Astrocyte (in vitro differentiated cells and primary cell): ENCODE results near the gene DPF3. TPM values are rescaled to one million over a fixed set of nuclear protein-coding genes. Genes with fewer than 3 reads are reported as not detected.

Experiments
- DNase-seq: peaks from one replicate; pipeline ENCODE4 v3.0.0-alpha.2; 2010; ENCODE audit warnings: low read depth
- FAIRE-seq: peaks from 2 replicates; lab custom pipeline; 2011; peaks lifted over from hg19 to GRCh38; lab: Jason Lieb, UNC
- H2AFZ ChIP-seq: 2 replicates; pipeline ENCODE4 v1.6.0; 2012; ENCODE audit warnings: low read depth, low read length, inconsistent platforms
- H3K27ac ChIP-seq: 2 replicates; pipeline ENCODE4 v1.5.1; 2011; ENCODE audit warnings: low read depth, low read length, inconsistent platforms
- H3K27me3 ChIP-seq: 2 replicates; pipeline ENCODE4 v1.6.0; 2011; ENCODE audit warnings: low read length, inconsistent platforms; ENCODE audit not compliant: insufficient read depth
- H3K36me3 ChIP-seq: 2 replicates; pipeline ENCODE4 v1.5.1; 2011; ENCODE audit warnings: low read length, inconsistent platforms; ENCODE audit not compliant: insufficient read depth
- H3K4me1 ChIP-seq: 2 replicates; pipeline ENCODE4 v1.5.1; 2011; ENCODE audit warnings: low read length, inconsistent platforms; ENCODE audit not compliant: insufficient read depth
- H3K4me2 ChIP-seq: 2 replicates; pipeline ENCODE4 v1.6.0; 2012; ENCODE audit warnings: low read length, inconsistent platforms
- H3K4me3 ChIP-seq: 2 replicates; pipeline ENCODE4 v1.5.1; 2011; ENCODE audit warnings: low read depth, mild to moderate bottlenecking, low read length, inconsistent platforms; ENCODE audit not compliant: insufficient read depth
- H3K79me2 ChIP-seq: 2 replicates; pipeline ENCODE4 v1.6.0; 2012; ENCODE audit warnings: mild to moderate bottlenecking, low read length, inconsistent platforms; ENCODE audit not compliant: insufficient read depth
- H3K9ac ChIP-seq: 2 replicates; pipeline ENCODE4 v1.6.0; 2012; ENCODE audit warnings: mild to moderate bottlenecking, low read length, inconsistent platforms
- H3K9me3 ChIP-seq: 2 replicates; pipeline ENCODE4 v1.5.1; 2012; ENCODE audit warnings: low read depth, mild to moderate bottlenecking, low read length, inconsistent platforms; ENCODE audit not compliant: insufficient read depth
- H4K20me1 ChIP-seq: 2 replicates; pipeline ENCODE4 v1.6.0; 2012; ENCODE audit warnings: low read length, inconsistent platforms; ENCODE audit not compliant: insufficient read depth
- H3K27ac Mint-ChIP-seq: one replicate; pipeline ENCODE4 v1.8.0; 2021; ENCODE audit warnings: mild to moderate bottlenecking, mixed read lengths; ENCODE audit not compliant: unreplicated experiment
- H3K27me3 Mint-ChIP-seq: one replicate; pipeline ENCODE4 v1.8.0; 2021; ENCODE audit warnings: low read depth, mixed read lengths; ENCODE audit not compliant: unreplicated experiment
- H3K36me3 Mint-ChIP-seq: one replicate; pipeline ENCODE4 v1.8.0; 2021; ENCODE audit warnings: low read depth, mixed read lengths; ENCODE audit not compliant: unreplicated experiment
- H3K4me1 Mint-ChIP-seq: one replicate; pipeline ENCODE4 v1.8.0; 2021; ENCODE audit warnings: low read depth, mixed read lengths; ENCODE audit not compliant: unreplicated experiment
- H3K4me3 Mint-ChIP-seq: one replicate; pipeline ENCODE4 v1.8.0; 2021; ENCODE audit warnings: mild to moderate bottlenecking, moderate library complexity, mixed read lengths; ENCODE audit not compliant: unreplicated experiment
- H3K9me3 Mint-ChIP-seq: one replicate; pipeline ENCODE4 v1.8.0; 2021; ENCODE audit warnings: mild to moderate bottlenecking, mixed read lengths; ENCODE audit not compliant: unreplicated experiment
- EZH2 ChIP-seq: IDR thresholded peaks from 2 replicates; pipeline ENCODE4 v1.6.1; 2012; ENCODE audit warnings: mild to moderate bottlenecking, low read length, inconsistent platforms; ENCODE audit not compliant: insufficient read depth
- total RNA-seq: library from RNA; stranded (reverse); gene quantifications from 2 replicates; pipeline ENCODE4 v1.2.1, GENCODE V29; 2021
- TF ChIP-seq, protein P1 (sequence below): IDR thresholded peaks from 2 replicates; pipeline ENCODE4 v1.5.1; 2011; ENCODE audit warnings: low read depth, mild to moderate bottlenecking, inconsistent platforms, low read length, moderate library complexity; ENCODE audit not compliant: insufficient read depth

DPF3 gene
- total RNA-seq, 1 donor from 2014 or later: 2.4 TPM

DNA sequence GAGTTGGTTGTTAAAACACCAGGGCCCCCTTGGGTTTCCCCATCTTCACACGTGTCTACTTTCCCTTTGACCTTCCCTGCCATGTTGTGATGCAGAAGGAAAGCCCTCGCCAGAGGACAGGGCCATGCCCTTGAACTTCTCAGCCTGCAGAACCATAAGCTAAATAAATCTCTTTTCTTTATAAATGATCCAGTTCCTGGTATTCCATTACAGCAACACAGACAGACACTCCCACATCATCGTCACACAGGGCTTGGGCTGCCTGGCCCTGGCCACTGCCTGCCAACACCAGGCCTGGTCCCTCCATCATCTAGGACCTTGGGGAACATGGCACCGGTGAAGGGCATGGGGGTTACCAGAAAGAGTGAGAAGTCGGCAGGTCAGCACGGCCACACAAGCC, 84.8 kb downstream of the DPF3 start:
- Histone ChIP-seq H3K4me2 (no peak overlapping the region), H3K27ac (no peak overlapping the region), H3K27me3 (no peaks in the 10 kb centered on the region), H2AFZ (no peak overlapping the region), H3K4me1 (no peaks in the 10 kb centered on the region), H3K4me3 (no peak overlapping the region), H3K9ac (no peak overlapping the region), H3K36me3 (no peaks in the 10 kb centered on the region), H3K9me3 (no peaks in the 10 kb centered on the region), H4K20me1 (peaks cover 38% of the 10 kb centered on the region), H3K79me2 (peaks cover 81% of the 10 kb centered on the region)
- DNase-seq: no peak
- peaks cover 3% of the 10 kb centered on the region for H3K27me3 Mint-ChIP-seq
- FAIRE-seq: no peak
- H3K9me3 Mint-ChIP-seq: no peaks in the 10 kb centered on the region
- H3K4me3 Mint-ChIP-seq: no peak overlapping the region
- peaks cover 1% of the 10 kb centered on the region for H3K36me3 Mint-ChIP-seq
- TF ChIP-seq EZH2: no peak
- TF ChIP-seq, protein P1, sequence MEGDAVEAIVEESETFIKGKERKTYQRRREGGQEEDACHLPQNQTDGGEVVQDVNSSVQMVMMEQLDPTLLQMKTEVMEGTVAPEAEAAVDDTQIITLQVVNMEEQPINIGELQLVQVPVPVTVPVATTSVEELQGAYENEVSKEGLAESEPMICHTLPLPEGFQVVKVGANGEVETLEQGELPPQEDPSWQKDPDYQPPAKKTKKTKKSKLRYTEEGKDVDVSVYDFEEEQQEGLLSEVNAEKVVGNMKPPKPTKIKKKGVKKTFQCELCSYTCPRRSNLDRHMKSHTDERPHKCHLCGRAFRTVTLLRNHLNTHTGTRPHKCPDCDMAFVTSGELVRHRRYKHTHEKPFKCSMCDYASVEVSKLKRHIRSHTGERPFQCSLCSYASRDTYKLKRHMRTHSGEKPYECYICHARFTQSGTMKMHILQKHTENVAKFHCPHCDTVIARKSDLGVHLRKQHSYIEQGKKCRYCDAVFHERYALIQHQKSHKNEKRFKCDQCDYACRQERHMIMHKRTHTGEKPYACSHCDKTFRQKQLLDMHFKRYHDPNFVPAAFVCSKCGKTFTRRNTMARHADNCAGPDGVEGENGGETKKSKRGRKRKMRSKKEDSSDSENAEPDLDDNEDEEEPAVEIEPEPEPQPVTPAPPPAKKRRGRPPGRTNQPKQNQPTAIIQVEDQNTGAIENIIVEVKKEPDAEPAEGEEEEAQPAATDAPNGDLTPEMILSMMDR: no peak
- H3K27ac Mint-ChIP-seq: peak overlapping the region; percentile 38
- H3K4me1 Mint-ChIP-seq: peaks cover 6% of the 10 kb centered on the region

DNA sequence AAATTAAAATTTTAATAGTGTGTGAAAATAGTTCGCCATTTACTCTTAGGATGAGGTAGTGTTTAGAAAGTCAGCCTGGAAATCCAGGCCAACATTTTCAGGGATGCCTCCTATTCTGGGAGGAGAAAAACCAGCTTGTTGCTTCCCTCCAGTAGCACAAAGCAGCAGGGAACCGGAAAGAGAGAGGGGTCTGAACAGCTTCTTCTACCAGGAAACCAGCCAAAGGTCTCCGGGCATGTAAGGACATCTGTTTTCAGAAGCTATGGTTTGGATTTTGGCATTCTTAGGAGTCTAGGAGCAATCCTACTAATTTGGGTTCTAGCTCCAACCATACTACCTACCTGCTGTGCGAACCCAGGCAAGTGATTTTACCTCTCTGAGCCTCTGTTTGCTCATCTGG, 85.3 kb downstream of the DPF3 start:
- Histone ChIP-seq H2AFZ (no peak overlapping the region), H3K27ac (no peak overlapping the region), H3K4me3 (no peak overlapping the region), H4K20me1 (peaks cover 33% of the 10 kb centered on the region), H3K9me3 (no peaks in the 10 kb centered on the region), H3K36me3 (no peaks in the 10 kb centered on the region), H3K27me3 (no peaks in the 10 kb centered on the region), H3K4me2 (no peak overlapping the region), H3K9ac (no peak overlapping the region), H3K4me1 (no peaks in the 10 kb centered on the region), H3K79me2 (peaks cover 81% of the 10 kb centered on the region)
- DNase-seq: no peak
- H3K4me1 Mint-ChIP-seq: peaks cover 6% of the 10 kb centered on the region
- H3K27me3 Mint-ChIP-seq: peaks cover 3% of the 10 kb centered on the region
- FAIRE-seq: no peak
- H3K4me3 Mint-ChIP-seq: no peak overlapping the region
- H3K36me3 Mint-ChIP-seq: peaks cover 1% of the 10 kb centered on the region
- no peaks in the 10 kb centered on the region for H3K9me3 Mint-ChIP-seq
- TF ChIP-seq EZH2: no peak
- TF ChIP-seq, protein P1: no peak
- H3K27ac Mint-ChIP-seq: no peak overlapping the region

DNA sequence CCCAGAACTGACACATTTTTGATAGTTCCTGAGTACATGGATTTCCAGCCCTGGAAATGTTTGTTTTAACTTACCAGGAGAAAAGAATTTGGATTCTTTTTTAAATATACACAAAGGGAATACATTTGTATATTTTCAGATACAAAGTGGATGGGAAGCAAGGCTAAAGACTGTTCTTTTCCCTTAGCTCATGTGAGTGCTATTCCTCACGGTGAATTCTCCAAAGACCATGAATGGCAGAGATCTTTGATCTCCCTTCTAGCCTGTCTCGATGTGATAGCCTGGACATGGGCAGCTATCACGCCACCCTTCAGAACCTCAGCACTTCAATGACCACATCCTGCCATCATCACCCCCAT, 91.3 kb downstream of the DPF3 start:
- Mint-ChIP-seq H3K27me3 (no peaks in the 10 kb centered on the region), H3K9me3 (no peaks in the 10 kb centered on the region), H3K4me1 (peaks cover 18% of the 10 kb centered on the region), H3K4me3 (no peak overlapping the region), H3K36me3 (no peaks in the 10 kb centered on the region), H3K27ac (no peak overlapping the region)
- H3K4me3 ChIP-seq: no peak overlapping the region
- peaks cover 68% of the 10 kb centered on the region for H3K79me2 ChIP-seq
- H3K9me3 ChIP-seq: no peaks in the 10 kb centered on the region
- DNase-seq: no peak
- H3K4me1 ChIP-seq: peaks cover 26% of the 10 kb centered on the region
- H3K9ac ChIP-seq: no peak overlapping the region
- TF ChIP-seq, protein P1: no peak
- TF ChIP-seq EZH2: no peak
- H4K20me1 ChIP-seq: peaks cover 11% of the 10 kb centered on the region
- H3K4me2 ChIP-seq: no peak overlapping the region
- no peak overlapping the region for H2AFZ ChIP-seq
- FAIRE-seq: no peak
- H3K36me3 ChIP-seq: no peaks in the 10 kb centered on the region
- H3K27ac ChIP-seq: peak overlapping the region; percentile 80
- no peaks in the 10 kb centered on the region for H3K27me3 ChIP-seq
